GM18517 (cell line): ENCODE measurements around the gene CMPK2.

Experiments used
- ATAC-seq: cut with Tn5 transposase; IDR thresholded peaks from one replicate; pipeline ENCODE4 v1.9.1; 2021; ENCODE audit warnings: mild to moderate bottlenecking, moderate library complexity; ENCODE audit not compliant: unreplicated experiment

Gene CMPK2

DNA sequence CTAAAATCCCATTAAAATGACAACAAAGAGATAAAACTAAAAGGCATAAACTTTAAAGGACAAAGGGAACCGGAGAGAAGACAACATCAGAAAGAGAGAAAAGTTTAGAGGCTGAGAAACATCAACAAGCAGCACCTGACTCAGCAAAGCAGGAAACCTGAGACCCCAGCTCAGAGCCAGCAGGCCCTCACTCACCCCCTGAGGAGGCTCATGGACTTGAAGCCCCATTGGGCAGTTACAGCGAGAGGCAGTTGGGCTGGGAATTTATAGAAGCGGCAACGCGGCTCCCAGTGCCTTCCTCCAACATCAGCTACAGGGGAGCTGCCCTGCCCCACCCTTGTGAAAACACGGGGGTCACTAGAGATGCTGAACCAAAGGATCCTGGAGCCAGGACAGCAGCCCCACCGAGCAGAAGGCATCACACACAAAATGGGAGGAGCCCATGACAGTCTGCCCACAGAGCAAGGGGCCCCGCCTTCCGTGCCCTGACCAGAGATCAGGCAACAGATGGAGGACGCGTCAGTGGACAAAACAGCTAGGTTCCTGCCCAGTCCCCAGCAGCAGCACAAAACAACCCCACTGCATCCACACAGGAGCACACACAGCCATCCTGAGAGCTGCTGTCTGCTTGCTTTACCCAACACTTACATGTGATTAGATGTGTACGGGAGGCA lies 52.7 kb downstream of the CMPK2 start:
- ATAC-seq = no peak

DNA sequence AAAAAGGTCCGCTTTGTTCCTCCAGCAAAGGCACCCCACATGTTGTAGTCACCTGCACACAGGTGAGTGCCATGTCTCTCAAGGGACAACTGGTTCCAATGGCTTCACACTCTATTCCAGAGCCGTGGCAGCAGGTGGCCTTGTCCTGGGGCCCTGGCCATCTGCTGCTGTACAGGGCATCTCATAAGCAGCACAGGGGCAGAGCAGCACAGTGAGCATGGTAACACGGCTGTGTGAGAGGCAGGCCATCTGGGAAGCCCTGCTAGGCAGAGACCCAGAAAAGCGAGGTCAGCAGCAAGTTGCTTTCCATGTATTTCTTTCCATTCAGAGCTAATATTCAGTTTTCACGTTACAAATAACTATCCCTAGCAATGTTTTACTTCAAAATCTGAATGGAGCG lies 54.7 kb downstream of the CMPK2 start:
- no peak for ATAC-seq

DNA sequence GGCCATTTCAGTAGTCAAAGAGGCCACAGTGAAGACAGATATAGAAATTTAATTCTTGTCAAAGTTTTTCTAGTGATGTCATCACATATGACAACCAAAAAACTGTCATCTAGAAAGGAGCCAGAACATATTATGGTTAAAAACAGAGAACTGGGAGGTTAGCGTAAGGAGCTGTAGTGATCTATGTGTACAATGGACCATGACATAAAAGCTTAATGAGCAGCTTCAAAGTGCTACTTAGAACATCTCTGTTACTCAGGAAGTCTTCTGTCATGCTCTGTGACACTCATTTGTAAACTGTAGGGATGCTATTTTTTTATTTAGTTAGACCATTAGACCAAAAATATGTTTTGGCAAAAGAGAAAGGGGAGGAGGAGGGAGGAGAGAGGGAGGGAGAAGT lies 57.3 kb downstream of the CMPK2 start:
- ATAC-seq = no peak

DNA sequence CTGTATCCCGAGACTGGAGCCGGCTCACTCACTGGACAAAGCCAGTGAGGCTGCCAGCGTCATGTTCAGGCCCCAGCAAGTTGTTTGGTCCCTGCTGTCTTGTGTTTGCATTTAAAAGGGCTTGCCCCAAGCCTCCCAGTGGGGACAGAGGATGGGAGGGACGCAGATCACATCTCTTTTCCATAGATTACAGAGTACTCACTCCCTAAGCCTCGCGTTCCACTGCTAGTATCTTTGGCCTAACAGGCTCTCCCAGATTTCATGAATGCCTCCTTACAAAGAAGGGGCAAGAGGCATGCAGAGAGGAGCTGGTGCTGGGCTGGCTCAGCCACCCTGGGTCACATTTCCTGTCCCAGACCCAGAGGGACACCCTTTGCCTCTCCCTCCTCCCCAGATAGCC lies 59.1 kb downstream of the CMPK2 start:
- no peak for ATAC-seq

DNA sequence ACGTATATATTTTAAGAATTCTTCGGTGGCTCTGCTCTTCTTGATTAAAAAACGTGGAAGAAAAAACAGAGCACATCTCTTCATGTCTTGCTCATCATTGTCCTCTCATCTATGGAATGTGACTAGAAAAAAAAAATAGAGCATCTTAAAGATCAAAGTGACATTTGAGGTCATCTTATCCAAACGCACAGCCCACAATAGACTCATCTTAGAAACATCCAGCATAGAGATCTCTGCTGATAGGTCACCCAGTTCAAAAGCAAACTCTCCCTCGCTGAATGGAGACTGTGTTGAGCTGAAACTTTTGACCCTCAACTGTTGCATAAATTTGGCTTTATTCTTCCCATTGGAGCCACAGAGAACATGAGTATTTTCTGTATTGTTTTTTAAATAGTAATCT lies 65.2 kb downstream of the CMPK2 start:
- ATAC-seq = no peak
